Upper lobe of right lung (tissue), 1 donor: ENCODE data around the gene NDUFB10. TPM values are rescaled to one million over a fixed set of nuclear protein-coding genes. Genes with fewer than 3 reads are reported as not detected.
"Not testable (repeated sequence)": the region's sequence is repeated elsewhere in the genome, so short reads cannot be mapped to it uniquely, and the experiment has no call there.

Experiments used
- ATAC-seq: fragments of 200-7000 bp; cut with Tn5 transposase; one replicate; pipeline ENCODE4 v1.9.1; 2020; ENCODE audit warnings: mild to moderate bottlenecking, moderate library complexity
- DNase-seq: peaks from one replicate; pipeline ENCODE4 v3.0.0-alpha.2; 2020
- H3K27ac ChIP-seq: fragments of 200-600 bp; one replicate; pipeline ENCODE4 v1.8.0; 2022
- H3K27me3 ChIP-seq: fragments of 200-600 bp; one replicate; pipeline ENCODE4 v1.8.0; 2022; ENCODE audit warnings: mild to moderate bottlenecking
- H3K36me3 ChIP-seq: fragments of 200-600 bp; one replicate; pipeline ENCODE4 v1.8.0; 2022
- H3K4me1 ChIP-seq: fragments of 200-600 bp; one replicate; pipeline ENCODE4 v1.8.0; 2022
- H3K4me3 ChIP-seq: fragments of 200-600 bp; one replicate; pipeline ENCODE4 v1.8.0; 2022; ENCODE audit warnings: mild to moderate bottlenecking
- H3K9me3 ChIP-seq: fragments of 200-600 bp; one replicate; pipeline ENCODE4 v1.8.0; 2022
- intact Hi-C: fragments of 100-400 bp; cut with DNase I; formaldehyde crosslinking; loops from one replicate; pipeline ENCODE4 v1.11.0; 2022
- total RNA-seq: library from RNA; stranded (reverse); fragmentation: NEBNext Ultra II Directional; extraction: Animal tissue kit (Norgen Biotek cat#: 25700); gene quantifications from one replicate; pipeline ENCODE4 v1.2.1, GENCODE V29; 2021
- TF ChIP-seq, protein P1 (sequence below): fragments of 200-600 bp; IDR thresholded peaks from one replicate; pipeline ENCODE4 v1.8.0; 2022; ENCODE audit warnings: antibody characterized with exemption
- donor health status: DM: no; HTN: yes; CAD: no; lungs with severe emphysema.

NDUFB10 gene
- total RNA-seq, 1 donor from 2014 or later, result 86.7 TPM

DNA sequence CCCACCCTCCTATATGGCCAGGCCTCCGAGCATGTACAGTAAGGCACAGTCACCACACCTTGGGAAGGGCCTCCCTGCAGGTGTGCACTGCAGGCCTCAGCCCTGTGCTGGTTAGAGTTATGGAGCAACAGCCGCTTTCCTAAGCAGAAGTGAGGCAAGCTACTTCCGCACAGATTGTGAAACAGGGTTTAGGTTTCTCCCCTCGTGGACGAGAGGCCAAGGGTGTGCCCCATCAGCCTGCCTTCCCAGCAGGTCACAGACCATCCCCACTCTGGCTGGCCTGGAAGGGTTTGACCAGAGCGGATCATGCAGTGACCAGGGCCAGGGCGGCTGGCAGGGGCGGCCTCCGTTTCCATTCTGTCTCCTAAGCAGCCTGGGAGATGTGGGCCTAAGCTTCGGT is 21.0 kb upstream of the NDUFB10 start:
- DNase-seq (no peak), ATAC-seq (peak; percentile 15)
- TF ChIP-seq, protein P1, sequence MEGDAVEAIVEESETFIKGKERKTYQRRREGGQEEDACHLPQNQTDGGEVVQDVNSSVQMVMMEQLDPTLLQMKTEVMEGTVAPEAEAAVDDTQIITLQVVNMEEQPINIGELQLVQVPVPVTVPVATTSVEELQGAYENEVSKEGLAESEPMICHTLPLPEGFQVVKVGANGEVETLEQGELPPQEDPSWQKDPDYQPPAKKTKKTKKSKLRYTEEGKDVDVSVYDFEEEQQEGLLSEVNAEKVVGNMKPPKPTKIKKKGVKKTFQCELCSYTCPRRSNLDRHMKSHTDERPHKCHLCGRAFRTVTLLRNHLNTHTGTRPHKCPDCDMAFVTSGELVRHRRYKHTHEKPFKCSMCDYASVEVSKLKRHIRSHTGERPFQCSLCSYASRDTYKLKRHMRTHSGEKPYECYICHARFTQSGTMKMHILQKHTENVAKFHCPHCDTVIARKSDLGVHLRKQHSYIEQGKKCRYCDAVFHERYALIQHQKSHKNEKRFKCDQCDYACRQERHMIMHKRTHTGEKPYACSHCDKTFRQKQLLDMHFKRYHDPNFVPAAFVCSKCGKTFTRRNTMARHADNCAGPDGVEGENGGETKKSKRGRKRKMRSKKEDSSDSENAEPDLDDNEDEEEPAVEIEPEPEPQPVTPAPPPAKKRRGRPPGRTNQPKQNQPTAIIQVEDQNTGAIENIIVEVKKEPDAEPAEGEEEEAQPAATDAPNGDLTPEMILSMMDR, result no peak
- Histone ChIP-seq H3K4me1 (peaks cover 19% of the 10 kb centered on the region), H3K9me3 (no peaks in the 10 kb centered on the region), H3K4me3 (no peak overlapping the region), H3K36me3 (peaks cover 28% of the 10 kb centered on the region), H3K27ac (peak overlapping the region; percentile 36), H3K27me3 (no peaks in the 10 kb centered on the region)
- intact Hi-C loops, result no loop called here

GRCh38 chr16:1938910-1939309 is 20.4 kb upstream of the NDUFB10 start:
- DNase-seq, result no peak
- no peak for ATAC-seq
- no peak overlapping the region for H3K4me3 ChIP-seq
- TF ChIP-seq, protein P1, result no peak
- H3K27ac ChIP-seq, result peak overlapping the region; percentile 36
- peaks cover 19% of the 10 kb centered on the region for H3K4me1 ChIP-seq
- intact Hi-C loops, result no loop called here
- H3K27me3 ChIP-seq, result no peaks in the 10 kb centered on the region
- H3K36me3 ChIP-seq, result peaks cover 28% of the 10 kb centered on the region
- no peaks in the 10 kb centered on the region for H3K9me3 ChIP-seq

- intact Hi-C loops, DNase-seq, H3K4me3 ChIP-seq, H3K27ac ChIP-seq, H3K27me3 ChIP-seq, H3K9me3 ChIP-seq, ATAC-seq: not testable (repeated sequence)
- H3K4me1 ChIP-seq, result peaks cover 19% of the 10 kb centered on the region
- peaks cover 28% of the 10 kb centered on the region for H3K36me3 ChIP-seq
Measured at GRCh38 chr16:1939833-1940232, 19.5 kb upstream of the NDUFB10 start.

DNA sequence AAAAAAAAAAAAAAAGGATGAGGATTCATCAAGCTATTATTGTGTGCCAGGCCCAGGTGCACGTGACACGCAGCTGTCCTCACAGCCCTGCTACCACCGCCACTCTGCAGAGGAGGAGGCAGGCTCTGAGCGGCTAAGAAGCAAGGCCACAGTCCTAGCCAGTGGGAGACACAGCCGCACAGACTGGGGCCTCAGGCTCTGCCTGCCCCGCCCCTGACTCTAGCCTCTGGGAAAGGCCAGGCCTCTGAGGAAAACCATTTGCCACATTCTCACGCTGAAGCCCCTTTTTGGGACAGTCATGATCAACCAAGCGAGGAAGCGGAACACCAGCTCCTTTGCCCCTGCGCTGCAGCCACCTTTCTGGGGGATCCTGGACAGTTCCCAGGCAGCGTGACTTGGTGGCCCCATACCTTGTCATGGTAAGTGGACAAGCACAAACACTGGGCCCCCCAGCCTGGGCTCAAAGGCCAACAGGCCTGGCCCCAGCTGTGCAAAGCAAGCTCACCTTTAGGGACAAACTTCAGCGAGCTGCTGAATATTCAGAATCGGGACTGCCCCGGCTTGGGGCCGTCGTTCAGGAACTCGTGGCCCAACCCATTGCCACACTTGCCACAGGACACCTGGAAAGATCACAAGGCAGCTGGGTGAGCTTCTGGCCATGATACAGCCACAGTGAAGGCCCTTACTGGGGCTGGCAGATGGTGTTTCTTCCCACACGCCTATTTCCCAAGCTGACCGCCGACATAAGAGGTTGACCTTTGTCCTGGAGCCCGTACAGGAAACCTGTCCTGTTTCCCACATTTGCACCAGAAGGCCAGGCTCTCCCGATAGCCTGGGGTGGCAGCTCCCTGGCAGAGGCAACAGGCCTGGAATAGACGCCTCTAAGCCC is 18.8 kb upstream of the NDUFB10 start:
- no peak overlapping the region for H3K4me3 ChIP-seq
- no peaks in the 10 kb centered on the region for H3K27me3 ChIP-seq
- peaks cover 19% of the 10 kb centered on the region for H3K4me1 ChIP-seq
- intact Hi-C loops, result no loop called here
- H3K27ac ChIP-seq, result no peak overlapping the region
- no peak for DNase-seq
- no peaks in the 10 kb centered on the region for H3K9me3 ChIP-seq
- ATAC-seq, result no peak
- H3K36me3 ChIP-seq, result peaks cover 28% of the 10 kb centered on the region
- TF ChIP-seq, protein P1, result no peak

DNA sequence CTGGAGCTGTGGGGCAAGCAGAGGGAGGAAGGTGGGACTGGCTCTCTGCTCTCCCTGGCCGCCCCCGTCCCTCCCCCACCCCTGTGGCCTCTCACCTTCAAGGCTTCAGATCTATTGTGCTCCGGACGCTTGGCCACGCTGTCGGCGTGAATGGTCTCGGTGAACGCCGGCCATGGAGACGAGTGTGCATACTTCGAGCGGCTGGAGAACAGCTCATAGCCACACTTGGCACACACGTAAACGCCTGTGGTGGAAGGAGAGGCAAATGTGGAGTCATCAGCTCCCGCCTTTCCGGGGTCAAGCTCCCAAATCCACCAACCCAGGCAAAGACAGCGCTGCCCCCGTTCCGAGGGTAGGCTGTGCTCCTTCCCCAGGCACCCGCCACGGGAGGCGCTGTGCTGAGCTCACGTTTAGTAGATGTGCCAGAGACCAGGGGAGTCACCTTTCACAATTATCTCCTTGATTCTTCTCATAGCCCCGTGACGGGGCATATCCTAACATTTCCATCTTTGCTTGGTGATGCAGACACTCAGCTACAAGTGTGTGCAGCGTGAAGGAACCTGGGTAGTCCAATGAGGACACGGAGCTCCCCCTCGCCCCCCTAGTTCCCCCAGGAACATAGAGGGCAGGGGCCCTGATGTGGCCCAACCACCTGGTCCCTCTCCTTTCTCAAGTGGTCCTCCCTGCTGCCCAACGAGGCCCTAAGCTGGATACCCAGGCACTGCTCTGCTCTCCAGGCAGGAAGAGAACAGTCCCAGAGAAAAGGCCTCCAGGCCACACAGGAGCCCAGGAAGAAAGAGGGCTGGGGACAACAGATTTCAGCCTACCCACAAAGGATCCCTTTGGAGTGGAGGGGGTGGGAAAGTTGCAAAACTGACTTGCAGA is 17.9 kb upstream of the NDUFB10 start:
- peak overlapping the region; percentile 72 for H3K27ac ChIP-seq
- H3K4me1 ChIP-seq, result peaks cover 19% of the 10 kb centered on the region
- no peak for DNase-seq
- no peaks in the 10 kb centered on the region for H3K9me3 ChIP-seq
- H3K4me3 ChIP-seq, result peak overlapping the region; percentile 68
- H3K27me3 ChIP-seq, result no peaks in the 10 kb centered on the region
- intact Hi-C loops, result no loop called here
- peaks cover 28% of the 10 kb centered on the region for H3K36me3 ChIP-seq
- TF ChIP-seq, protein P1, result no peak
- ATAC-seq, result no peak
